ENCODE results near the gene UACA.
A peak's percentile ranks its signal among the peaks of the same experiment; 100 is the strongest.
"Not testable (repeated sequence)": the region's sequence is repeated elsewhere in the genome, so short reads cannot be mapped to it uniquely, and the experiment has no call there.

The UACA gene

GRCh38 chr15:70763120-70763949 lies at the start of gene UACA:
TSS of gene UACA (minus strand) at chr15:70763558. CDS start at chr15:70763407, 151 bp downstream.
- peak; percentile 99 for DNase-seq (ENCODE audit: low spot score)

- no peak for DNase-seq (ENCODE audit: low spot score)
Observed at GRCh38 chr15:70812827-70813364, 49.5 kb upstream of the UACA start.

GRCh38 chr15:70810916-70811578 lies 47.7 kb upstream of the UACA start:
- DNase-seq (ENCODE audit: low spot score) = no peak

- DNase-seq (ENCODE audit: low spot score) = peak; percentile 81
Observed at GRCh38 chr15:70806992-70807712, 43.8 kb upstream of the UACA start.

GRCh38 chr15:70804388-70804787 lies 41.0 kb upstream of the UACA start:
- not testable (repeated sequence) for DNase-seq (ENCODE audit: low spot score)

GRCh38 chr15:70802629-70803028 lies 39.3 kb upstream of the UACA start:
- DNase-seq (ENCODE audit: low spot score) = peak; percentile 86

- no peak for DNase-seq (ENCODE audit: low spot score)
Observed at GRCh38 chr15:70801109-70801508, 37.8 kb upstream of the UACA start.

- peak; percentile 73 for DNase-seq (ENCODE audit: low spot score)
Observed at GRCh38 chr15:70799667-70800450, 36.5 kb upstream of the UACA start.

GRCh38 chr15:70797464-70797863 lies 34.1 kb upstream of the UACA start:
- peak; percentile 69 for DNase-seq (ENCODE audit: low spot score)

GRCh38 chr15:70796516-70797310 lies 33.4 kb upstream of the UACA start:
- DNase-seq (ENCODE audit: low spot score) = no peak

- DNase-seq (ENCODE audit: low spot score) = peak; percentile 96
Observed at GRCh38 chr15:70795311-70795665, 31.9 kb upstream of the UACA start.

- DNase-seq (ENCODE audit: low spot score) = peak; percentile 75
Observed at GRCh38 chr15:70794596-70795310, 31.4 kb upstream of the UACA start.

- DNase-seq (ENCODE audit: low spot score) = no peak
Observed at GRCh38 chr15:70793694-70794093, 30.3 kb upstream of the UACA start.

- DNase-seq (ENCODE audit: low spot score) = peak; percentile 92
Observed at GRCh38 chr15:70792171-70792573, 28.8 kb upstream of the UACA start.

- peak; percentile 44 for DNase-seq (ENCODE audit: low spot score)
Observed at GRCh38 chr15:70791259-70791658, 27.9 kb upstream of the UACA start.

GRCh38 chr15:70789213-70789612 lies 25.9 kb upstream of the UACA start:
- DNase-seq (ENCODE audit: low spot score) = no peak

- DNase-seq (ENCODE audit: low spot score) = peak; percentile 78
Observed at GRCh38 chr15:70788114-70789049, 25.0 kb upstream of the UACA start.

GRCh38 chr15:70786996-70787395 lies 23.6 kb upstream of the UACA start:
- DNase-seq (ENCODE audit: low spot score) = no peak

- peak; percentile 86 for DNase-seq (ENCODE audit: low spot score)
Observed at GRCh38 chr15:70783610-70784022, 20.3 kb upstream of the UACA start.

All from kidney tubule cell (primary cell).